Measurements from ENCODE around the gene TFG. TPM values are rescaled to one million over a fixed set of nuclear protein-coding genes. Genes with fewer than 3 reads are reported as not detected.

Gene TFG
- total and polyA plus RNA-seq, 9 of the 15 experiments (the other 6 are each of a cell fraction or from before 2014, with no cell fraction given): 31.8 to 143 (median 57.8) TPM

- Histone ChIP-seq H3K4me1 (replicated peaks in 1 of 2; ENCODE audit: control insufficient read depth in 2 of 2, insufficient read depth in 2 of 2, low read length in 2 of 2) (no peaks in the 10 kb centered on the region; a peak in 1 of 5 replicates), H3K36me3 (ENCODE audit: control insufficient read depth, insufficient read depth, low read length) (no peaks in the 10 kb centered on the region), H3K9ac (ENCODE audit: insufficient read depth in 1 of 2, low read depth in 2 of 2, low read length in 2 of 2) (no peak overlapping the region), H3K4me2 (ENCODE audit: insufficient read depth, low read length) (no peak overlapping the region), H3K9me3 (replicated peaks; ENCODE audit: control insufficient read depth, insufficient read depth, low read depth, low read length) (no peaks in the 10 kb centered on the region), H3K4me3 (no peak overlapping the region), H3K9me1 (ENCODE audit: control insufficient read depth, insufficient read depth, low read length) (no peaks in the 10 kb centered on the region), H4K20me1 (replicated peaks; ENCODE audit: control insufficient read depth, insufficient read depth, low read length) (no peaks in the 10 kb centered on the region), H3K27ac (ENCODE audit: extremely low read depth, low read depth, low read length) (no peak overlapping the region), H3K27me3 (ENCODE audit: control insufficient read depth in 2 of 2, insufficient read depth in 2 of 2, low read length in 2 of 2) (no peaks in the 10 kb centered on the region), H3K79me2 (ENCODE audit: control insufficient read depth, insufficient read depth, low read length) (no peaks in the 10 kb centered on the region), H2AFZ (ENCODE audit: low read depth, low read length) (no peak overlapping the region)
- TF ChIP-seq ZNF79 (CRISPR knock-in tag; IDR thresholded peaks at IDR 0.05; ENCODE audit: low read depth) (no peak), MAFF (IDR thresholded peaks at IDR 0.05; ENCODE audit: low read length) (0 out of 2 replicates have a peak, but pooled peaks have one; percentile 10), ZNF316 (IDR thresholded peaks at IDR 0.05) (peak; percentile 53), C11orf30 (IDR thresholded peaks at IDR 0.05; ENCODE audit: low read depth) (0 out of 2 replicates have a peak, but pooled peaks have one; percentile 34)
- FAIRE-seq: no peak
- BruUV-seq (replicated peaks): no TSS peak
- POLR2A ChIA-PET: no interaction called here
- no peak for DNase-seq (ENCODE audit: extremely low read depth in 1 of 4, low spot score in 3 of 4)
- ATAC-seq: no peak
- 21% methylated on average over 3 of the region's 3 CpGs for WGBS (ENCODE audit: insufficient coverage, low coverage, missing lambda C conversion rate)
- intact Hi-C loops (cut with micrococcal nuclease): no loop called here
- in situ Hi-C loops (cut with MboI): no loop called here
- CTCF ChIA-PET (ENCODE audit: low intra/inter-chr PET ratio): no interaction called here
Measured at GRCh38 chr3:100765437-100765975, 56.2 kb downstream of the TFG start.

- Histone ChIP-seq H3K27ac (ENCODE audit: extremely low read depth, low read depth, low read length) (no peak overlapping the region), H4K20me1 (replicated peaks; ENCODE audit: control insufficient read depth, insufficient read depth, low read length) (no peaks in the 10 kb centered on the region), H3K9ac (ENCODE audit: insufficient read depth in 1 of 2, low read depth in 2 of 2, low read length in 2 of 2) (no peak overlapping the region), H3K9me3 (replicated peaks; ENCODE audit: control insufficient read depth, insufficient read depth, low read depth, low read length) (no peaks in the 10 kb centered on the region), H3K27me3 (ENCODE audit: control insufficient read depth in 2 of 2, insufficient read depth in 2 of 2, low read length in 2 of 2) (no peaks in the 10 kb centered on the region), H3K79me2 (ENCODE audit: control insufficient read depth, insufficient read depth, low read length) (no peaks in the 10 kb centered on the region), H3K9me1 (ENCODE audit: control insufficient read depth, insufficient read depth, low read length) (no peaks in the 10 kb centered on the region), H2AFZ (ENCODE audit: low read depth, low read length) (no peak overlapping the region), H3K4me3 (no peak overlapping the region), H3K36me3 (ENCODE audit: control insufficient read depth, insufficient read depth, low read length) (no peaks in the 10 kb centered on the region), H3K4me2 (ENCODE audit: insufficient read depth, low read length) (no peak overlapping the region), H3K4me1 (replicated peaks in 1 of 2; ENCODE audit: control insufficient read depth in 2 of 2, insufficient read depth in 2 of 2, low read length in 2 of 2) (no peaks in the 10 kb centered on the region; a peak in 1 of 5 replicates)
- no TSS peak for BruUV-seq (replicated peaks)
- intact Hi-C loops (cut with micrococcal nuclease) (no loop called here), in situ Hi-C loops (cut with MboI) (no loop called here)
- CTCF ChIA-PET (ENCODE audit: low intra/inter-chr PET ratio): no interaction called here
- ATAC-seq (no peak), FAIRE-seq (no peak), DNase-seq (ENCODE audit: extremely low read depth in 1 of 4, low spot score in 3 of 4) (no peak)
- WGBS (ENCODE audit: insufficient coverage, low coverage, missing lambda C conversion rate): 19% methylated on average over 2 of the region's 2 CpGs
- POLR2A ChIA-PET: no interaction called here
- TF ChIP-seq ZBTB34 (CRISPR knock-in tag; IDR thresholded peaks at IDR 0.05) (no peak), ARNT (IDR thresholded peaks at IDR 0.05) (no peak), ZNF224 (CRISPR knock-in tag; IDR thresholded peaks at IDR 0.05) (no peak), TAF9B (IDR thresholded peaks at IDR 0.05; ENCODE audit: partially characterized antibody) (no peak), POLR2A (conservative IDR thresholded peaks at IDR 0.05) (no peak), ZC3H11A (IDR thresholded peaks at IDR 0.05; ENCODE audit: low read depth, low read length) (no peak), ETV1 (tag; conservative IDR thresholded peaks at IDR 0.05; ENCODE audit: low read depth) (no peak), SREBF1 (IDR thresholded peaks at IDR 0.05; ENCODE audit: borderline replicate concordance, low read depth, low read length) (no peak), MCM7 (IDR thresholded peaks at IDR 0.05) (no peak), RFX1 (IDR thresholded peaks at IDR 0.05) (no peak), TCF15 (CRISPR knock-in tag; IDR thresholded peaks at IDR 0.05) (no peak), TEAD2 (tag; IDR thresholded peaks at IDR 0.05) (no peak), PHF21A (IDR thresholded peaks at IDR 0.05; ENCODE audit: borderline replicate concordance, low read depth) (no peak)
- TF ChIP-seq, protein P1, sequence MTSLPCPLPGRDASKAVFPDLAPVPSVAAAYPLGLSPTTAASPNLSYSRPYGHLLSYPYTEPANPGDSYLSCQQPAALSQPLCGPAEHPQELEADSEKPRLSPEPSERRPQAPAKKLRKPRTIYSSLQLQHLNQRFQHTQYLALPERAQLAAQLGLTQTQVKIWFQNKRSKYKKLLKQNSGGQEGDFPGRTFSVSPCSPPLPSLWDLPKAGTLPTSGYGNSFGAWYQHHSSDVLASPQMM (CRISPR knock-in tag; IDR thresholded peaks at IDR 0.05): no peak
Measured at GRCh38 chr3:100766069-100766468, 56.8 kb downstream of the TFG start.
